HEK293 (cell line): ENCODE measurements around the gene CHKA.
A peak's percentile ranks its signal among the peaks of the same experiment; 100 is the strongest.

Experiments
- CTCF ChIA-PET: fragments of 350-600 bp; formaldehyde crosslinking; extraction: SDS; loops from one replicate; lab custom pipeline; 2021; ENCODE audit warnings: antibody characterized with exemption; lab: Yijun Ruan, JAX
- POLR2A ChIA-PET: fragments of 300-600 bp; formaldehyde crosslinking; extraction: SDS; loops from one replicate; lab custom pipeline; 2020; ENCODE audit warnings: antibody characterized with exemption, inconsistent platforms; lab: Yijun Ruan, JAX
- H3K27ac ChIP-seq: fragments of 200-500 bp; sonication (Bioruptor generic); 2 replicates; pipeline ENCODE4 v1.5.1; 2014; ENCODE audit warnings: low read depth, low read length, control low read depth, inconsistent platforms; ENCODE audit errors: extremely low read depth
- H3K36me3 ChIP-seq, 2 experiments: fragments of 200-500 bp in 1 of 2; sonication (Bioruptor generic) in 1 of 2; 1 replicate in 1 of 2; 2 replicates in 1 of 2; pipeline ENCODE4 v1.5.1; 2014 to 2017; ENCODE audit warnings: inconsistent platforms in 2 of 2, low read length in 2 of 2; ENCODE audit not compliant: control insufficient read depth in 2 of 2, insufficient read depth in 1 of 2
- H3K4me1 ChIP-seq: fragments of 200-500 bp; sonication (Bioruptor generic); 2 replicates; pipeline ENCODE4 v1.5.1; 2014; ENCODE audit warnings: mild to moderate bottlenecking, low read length, inconsistent platforms; ENCODE audit not compliant: control insufficient read depth, insufficient read depth
- H3K4me3 ChIP-seq: 2 replicates; pipeline ENCODE4 v1.5.1; 2011; ENCODE audit warnings: low read depth, mild to moderate bottlenecking, control low read depth, low read length, moderate library complexity
- H3K9me3 ChIP-seq: fragments of 200-500 bp; sonication (Bioruptor generic); 2 replicates; pipeline ENCODE4 v1.5.1; 2014; ENCODE audit warnings: low read depth, low read length, inconsistent platforms; ENCODE audit not compliant: control insufficient read depth, insufficient read depth
- CTCF ChIP-seq: fragments of 450-650 bp; formaldehyde crosslinking; IDR thresholded peaks from 2 replicates; pipeline ENCODE4 v1.5.1; 2016; ENCODE audit warnings: missing biosample characterization, missing genetic modification characterization
- INSM2 ChIP-seq: fragments of 450-650 bp; formaldehyde crosslinking; IDR thresholded peaks from 2 replicates; pipeline ENCODE4 v1.5.1; 2016; ENCODE audit warnings: missing biosample characterization, missing genetic modification characterization
- KLF10 ChIP-seq: fragments of 450-650 bp; IDR thresholded peaks from 2 replicates; pipeline ENCODE4 v1.5.1; 2018; ENCODE audit warnings: missing biosample characterization, mild to moderate bottlenecking, missing genetic modification characterization
- PRDM10 ChIP-seq: fragments of 450-650 bp; formaldehyde crosslinking; IDR thresholded peaks from 2 replicates; pipeline ENCODE4 v1.5.1; 2016; ENCODE audit warnings: missing biosample characterization, missing genetic modification characterization
- SCRT1 ChIP-seq: fragments of 450-650 bp; formaldehyde crosslinking; IDR thresholded peaks from 2 replicates; pipeline ENCODE4 v1.5.1; 2016; ENCODE audit warnings: missing biosample characterization, missing genetic modification characterization, borderline replicate concordance
- SETDB1 ChIP-seq: IDR thresholded peaks from one replicate; pipeline ENCODE4 v1.6.1; 2017; ENCODE audit warnings: mild to moderate bottlenecking, low read length, moderate library complexity, mixed read lengths; ENCODE audit not compliant: insufficient read length
- ZBTB8A ChIP-seq: fragments of 450-650 bp; formaldehyde crosslinking; IDR thresholded peaks from 2 replicates; pipeline ENCODE4 v1.5.1; 2016; ENCODE audit warnings: missing biosample characterization, missing genetic modification characterization
- ZIC2 ChIP-seq: fragments of 450-650 bp; formaldehyde crosslinking; IDR thresholded peaks from 2 replicates; pipeline ENCODE4 v1.5.1; 2016; ENCODE audit warnings: missing biosample characterization, missing genetic modification characterization
- ZNF239 ChIP-seq: fragments of 450-650 bp; formaldehyde crosslinking; IDR thresholded peaks from 2 replicates; pipeline ENCODE4 v1.5.1; 2016; ENCODE audit warnings: missing biosample characterization, missing genetic modification characterization
- ZNF24 ChIP-seq: fragments of 450-650 bp; formaldehyde crosslinking; IDR thresholded peaks from 2 replicates; pipeline ENCODE4 v1.5.1; 2016; ENCODE audit warnings: missing biosample characterization, missing genetic modification characterization
- ZNF280D ChIP-seq: fragments of 450-650 bp; formaldehyde crosslinking; IDR thresholded peaks from 2 replicates; pipeline ENCODE4 v1.5.1; 2016; ENCODE audit warnings: missing biosample characterization, missing genetic modification characterization
- ZNF449 ChIP-seq: fragments of 450-650 bp; formaldehyde crosslinking; IDR thresholded peaks from 2 replicates; pipeline ENCODE4 v1.5.1; 2017; ENCODE audit warnings: missing biosample characterization, mild to moderate bottlenecking, missing genetic modification characterization, moderate library complexity
- ZNF677 ChIP-seq: fragments of 450-650 bp; IDR thresholded peaks from 2 replicates; pipeline ENCODE4 v1.5.0; 2018; ENCODE audit warnings: missing biosample characterization, mild to moderate bottlenecking, missing genetic modification characterization, moderate library complexity
- ZNF701 ChIP-seq: fragments of 450-650 bp; formaldehyde crosslinking; IDR thresholded peaks from 2 replicates; pipeline ENCODE4 v1.5.1; 2016; ENCODE audit warnings: missing biosample characterization, missing genetic modification characterization

The CHKA gene

GRCh38 chr11:68025047-68025446 lies 96.1 kb downstream of the CHKA start:
- CTCF ChIA-PET: interaction anchor here (0.6 kb wide), 1 partner anchor 291 kb away, joined by 3 read pairs; no protein-coding TSS in a partner anchor

GRCh38 chr11:68024508-68024907 lies 96.7 kb downstream of the CHKA start:
- H3K27ac ChIP-seq: no peak overlapping the region
- ChIA-PET CTCF (interaction anchor here (0.6 kb wide), 1 partner anchor 86 kb away, joined by 3 read pairs; no protein-coding TSS in a partner anchor), POLR2A (interaction anchor here (1.0 to 1.3 kb wide), 2 partner anchors 14 to 16 kb away, joined by 3 to 4 read pairs; partner anchors contain the start of gene ALDH3B1)
- no peaks in the 10 kb centered on the region for H3K9me3 ChIP-seq
- H3K4me3 ChIP-seq: no peak overlapping the region
- H3K36me3 ChIP-seq: peaks cover 0 to 18% of the 10 kb centered on the region in 2 experiments; a peak in 1 of 3 replicates
- no peaks in the 10 kb centered on the region for H3K4me1 ChIP-seq
- TF ChIP-seq KLF10 (tag by site-specific recombination): no peak
- TF ChIP-seq ZNF24 (tag by site-specific recombination): no peak
- 0 out of 2 replicates have a peak, but pooled peaks have one; percentile 19 for TF ChIP-seq ZNF677 (tag by site-specific recombination)
- peak; percentile 96 for TF ChIP-seq SETDB1
- TF ChIP-seq INSM2 (tag by site-specific recombination): no peak

More at GRCh38 chr11:68025047-68025446, 96.1 kb downstream of the CHKA start:
- Histone ChIP-seq H3K4me1 (no peaks in the 10 kb centered on the region), H3K27ac (no peak overlapping the region), H3K9me3 (no peaks in the 10 kb centered on the region), H3K4me3 (no peak overlapping the region), H3K36me3 (peaks cover 0 to 18% of the 10 kb centered on the region in 2 experiments; a peak in 1 of 3 replicates)
- TF ChIP-seq ZNF280D (tag by site-specific recombination) (no peak), CTCF (tag by site-specific recombination) (peak; percentile 32; the same call in 1 of the 2 replicates)
- POLR2A ChIA-PET: interaction anchor here (1.0 to 1.3 kb wide), 2 partner anchors 15 kb away, joined by 3 to 4 read pairs; partner anchors contain the start of gene ALDH3B1

- Histone ChIP-seq H3K36me3 (peaks cover 0 to 18% of the 10 kb centered on the region in 2 experiments; a peak in 1 of 3 replicates), H3K9me3 (no peaks in the 10 kb centered on the region), H3K4me1 (no peaks in the 10 kb centered on the region), H3K4me3 (no peak overlapping the region), H3K27ac (no peak overlapping the region)
- CTCF ChIA-PET: interaction anchor here (0.7 kb wide), 1 partner anchor 510 kb away, joined by 3 read pairs; no protein-coding TSS in a partner anchor
- no peak for TF ChIP-seq ZIC2 (tag by site-specific recombination)
- TF ChIP-seq PRDM10 (tag by site-specific recombination): no peak
- no peak for TF ChIP-seq ZNF280D (tag by site-specific recombination)
- no peak for TF ChIP-seq ZNF449 (tag by site-specific recombination)
- no peak for TF ChIP-seq SCRT1 (tag by site-specific recombination)
- TF ChIP-seq ZNF701 (tag by site-specific recombination): no peak
- no peak for TF ChIP-seq ZNF239
- no peak for TF ChIP-seq ZBTB8A
- POLR2A ChIA-PET: interaction anchor here (1.0 to 1.3 kb wide), 2 partner anchors 12 to 14 kb away, joined by 3 to 6 read pairs; partner anchors contain the start of gene ALDH3B1
These were observed 98.7 kb downstream of the CHKA start for GRCh38 chr11:68022531-68022930.
